GM12801 (cell line): ENCODE measurements around the gene DGKB.

Experiments used
- CTCF ChIP-seq: IDR thresholded peaks from one replicate; pipeline ENCODE4 v1.5.1; 2011; ENCODE audit warnings: control low read depth; ENCODE audit not compliant: insufficient read length; ENCODE audit errors: extremely low read depth

The DGKB gene

GRCh38 chr7:14637968-14638367, 264.6 kb downstream of the DGKB start:
- TF ChIP-seq CTCF = no peak

- TF ChIP-seq CTCF = no peak
Observed at GRCh38 chr7:14635955-14636354, 266.6 kb downstream of the DGKB start.

GRCh38 chr7:14630048-14630447, 272.5 kb downstream of the DGKB start:
- TF ChIP-seq CTCF = no peak

- TF ChIP-seq CTCF = no peak
Observed at GRCh38 chr7:14628516-14628915, 274.0 kb downstream of the DGKB start.

GRCh38 chr7:14626076-14626475, 276.5 kb downstream of the DGKB start:
- no peak for TF ChIP-seq CTCF

GRCh38 chr7:14622559-14622958, 280.0 kb downstream of the DGKB start:
- no peak for TF ChIP-seq CTCF

GRCh38 chr7:14606101-14606500, 296.4 kb downstream of the DGKB start:
- no peak for TF ChIP-seq CTCF

GRCh38 chr7:14604606-14605005, 297.9 kb downstream of the DGKB start:
- no peak for TF ChIP-seq CTCF
